Mammary epithelial cell (primary cell): ENCODE data around the gene CRKL.

Experiments
- EZH2 ChIP-seq: IDR thresholded peaks from 2 replicates; pipeline ENCODE4 v1.6.1; 2012; ENCODE audit warnings: low read length, inconsistent platforms, borderline replicate concordance
- TF ChIP-seq, protein P1 (sequence below), 2 donors: IDR thresholded peaks in 1 of 2; conservative IDR thresholded peaks in 1 of 2; 2 replicates each; pipeline ENCODE4 v1.5.1; 2011 to 2012; ENCODE audit warnings: inconsistent platforms in 2 of 2, low read length in 2 of 2, mild to moderate bottlenecking in 2 of 2, control low read depth in 1 of 2, low read depth in 1 of 2; ENCODE audit not compliant: insufficient read depth in 1 of 2; ENCODE audit errors: extremely low read depth in 1 of 2

DNA sequence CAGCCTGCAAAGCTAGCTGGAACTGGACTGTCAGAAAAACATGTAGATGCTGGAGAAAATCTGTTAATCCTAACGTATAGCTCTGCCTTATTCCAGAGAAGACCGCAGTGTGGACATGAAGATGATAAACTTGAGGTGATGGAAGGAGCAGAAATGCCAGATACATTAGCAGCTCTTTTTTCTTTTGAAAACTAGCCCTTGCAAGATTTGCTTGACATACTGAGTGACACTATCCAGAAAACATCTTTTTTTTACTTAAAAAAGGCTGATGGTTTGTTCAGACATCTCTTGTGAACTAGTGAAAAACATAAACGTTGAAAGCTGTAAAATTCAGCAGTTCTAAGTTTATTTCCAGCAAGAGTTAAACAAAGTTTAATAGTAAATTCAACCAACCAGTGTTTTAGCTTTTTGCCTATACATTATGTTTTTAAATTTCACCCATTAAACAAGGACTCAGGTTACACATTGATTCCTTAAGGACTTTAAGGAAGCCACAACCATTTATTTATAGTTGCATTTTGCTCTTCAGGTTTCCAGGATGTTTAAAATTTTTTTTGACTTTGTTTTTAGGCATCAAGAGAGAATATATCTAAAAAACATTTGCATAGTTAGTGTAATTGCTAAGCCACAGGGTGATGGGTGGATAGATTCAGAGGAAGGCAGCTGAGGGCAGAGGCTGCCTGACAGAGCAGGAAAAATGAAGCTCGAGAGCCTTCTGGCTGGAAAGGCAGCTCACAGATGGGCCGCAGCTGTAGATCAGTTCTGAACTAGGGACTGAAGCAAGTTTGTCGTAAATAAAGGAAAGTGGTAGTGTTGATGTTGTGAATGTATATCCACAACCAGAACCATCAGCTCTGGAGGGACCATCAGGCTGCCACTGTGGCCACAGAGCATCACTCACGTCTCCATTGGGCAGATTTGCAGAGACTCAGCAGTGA, 48.9 kb upstream of the CRKL start:
- TF ChIP-seq, protein P1, sequence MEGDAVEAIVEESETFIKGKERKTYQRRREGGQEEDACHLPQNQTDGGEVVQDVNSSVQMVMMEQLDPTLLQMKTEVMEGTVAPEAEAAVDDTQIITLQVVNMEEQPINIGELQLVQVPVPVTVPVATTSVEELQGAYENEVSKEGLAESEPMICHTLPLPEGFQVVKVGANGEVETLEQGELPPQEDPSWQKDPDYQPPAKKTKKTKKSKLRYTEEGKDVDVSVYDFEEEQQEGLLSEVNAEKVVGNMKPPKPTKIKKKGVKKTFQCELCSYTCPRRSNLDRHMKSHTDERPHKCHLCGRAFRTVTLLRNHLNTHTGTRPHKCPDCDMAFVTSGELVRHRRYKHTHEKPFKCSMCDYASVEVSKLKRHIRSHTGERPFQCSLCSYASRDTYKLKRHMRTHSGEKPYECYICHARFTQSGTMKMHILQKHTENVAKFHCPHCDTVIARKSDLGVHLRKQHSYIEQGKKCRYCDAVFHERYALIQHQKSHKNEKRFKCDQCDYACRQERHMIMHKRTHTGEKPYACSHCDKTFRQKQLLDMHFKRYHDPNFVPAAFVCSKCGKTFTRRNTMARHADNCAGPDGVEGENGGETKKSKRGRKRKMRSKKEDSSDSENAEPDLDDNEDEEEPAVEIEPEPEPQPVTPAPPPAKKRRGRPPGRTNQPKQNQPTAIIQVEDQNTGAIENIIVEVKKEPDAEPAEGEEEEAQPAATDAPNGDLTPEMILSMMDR (conservative IDR thresholded peaks at IDR 0.05 in 1 of 2, IDR thresholded peaks at IDR 0.05 in 1 of 2; ENCODE audit: extremely low read depth in 1 of 2, insufficient read depth in 1 of 2, low read depth in 1 of 2, low read length in 2 of 2), result no peak
- no peak for TF ChIP-seq EZH2
